T-helper 1 cell (primary cell): ENCODE measurements around the gene RASGRF2.

Experiments used
- DNase-seq, 5 donors: peaks; one replicate each; pipeline ENCODE4 v3.0.0-alpha.2; 2012 to 2020

Gene RASGRF2

GRCh38 chr5:81145329-81145935 is 185.3 kb downstream of the RASGRF2 start:
- DNase-seq: no peak

GRCh38 chr5:81146031-81146430 is 185.9 kb downstream of the RASGRF2 start:
- DNase-seq: no peak

- DNase-seq: no peak
These were observed 187.1 kb downstream of the RASGRF2 start for GRCh38 chr5:81147011-81147885.

DNA sequence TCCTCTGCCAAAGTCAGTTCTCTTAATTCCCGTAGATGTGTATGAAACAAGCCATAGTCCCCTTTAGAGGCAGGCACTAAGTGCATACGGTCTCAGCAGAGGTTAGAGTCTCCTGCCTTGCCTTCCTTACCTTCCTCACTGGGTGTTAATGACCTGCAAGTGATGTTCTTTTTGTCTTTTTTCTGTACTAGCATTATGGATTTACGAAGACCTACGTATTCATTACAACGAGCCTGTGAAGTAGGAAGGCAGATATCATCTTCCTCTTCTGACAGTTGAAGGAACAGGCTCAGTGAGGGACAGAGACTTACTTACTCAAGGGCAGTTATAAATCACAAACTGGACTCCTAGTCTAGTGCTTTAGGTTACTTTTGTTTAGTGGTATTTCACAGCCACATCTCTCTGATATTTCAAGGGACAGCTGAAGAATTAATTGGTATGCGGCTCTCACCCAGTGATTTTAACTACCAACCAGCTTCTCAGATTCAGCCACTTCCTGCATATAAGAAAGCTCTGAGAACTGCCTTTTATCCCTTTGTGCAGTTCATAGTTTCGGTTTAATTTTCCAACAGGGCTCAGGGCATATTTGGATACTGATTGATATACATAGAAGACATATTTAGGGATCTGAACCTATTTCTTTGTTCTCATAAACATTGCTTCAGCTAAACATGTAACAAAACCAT is 187.9 kb downstream of the RASGRF2 start:
- DNase-seq: peak in 1 of 5 donors; percentile 25

DNA sequence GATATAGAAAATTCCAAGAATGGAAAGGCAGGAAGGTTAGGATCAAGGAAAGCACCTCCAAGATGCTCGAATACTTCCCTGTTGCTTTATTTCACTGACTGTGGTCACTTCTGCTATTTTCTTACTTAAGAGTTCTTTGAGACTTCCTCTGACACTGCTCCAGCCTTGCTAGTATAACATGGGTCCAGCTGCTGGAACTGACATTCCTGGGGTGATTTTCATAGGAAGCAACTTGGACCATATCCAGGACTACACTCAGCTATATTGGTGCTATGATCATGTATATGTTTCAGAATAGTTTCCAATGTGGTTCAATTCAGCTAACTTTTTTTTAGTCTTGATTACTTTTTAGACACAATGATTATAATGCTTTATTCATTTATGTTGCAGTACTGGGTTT is 191.4 kb downstream of the RASGRF2 start:
- no peak for DNase-seq

DNA sequence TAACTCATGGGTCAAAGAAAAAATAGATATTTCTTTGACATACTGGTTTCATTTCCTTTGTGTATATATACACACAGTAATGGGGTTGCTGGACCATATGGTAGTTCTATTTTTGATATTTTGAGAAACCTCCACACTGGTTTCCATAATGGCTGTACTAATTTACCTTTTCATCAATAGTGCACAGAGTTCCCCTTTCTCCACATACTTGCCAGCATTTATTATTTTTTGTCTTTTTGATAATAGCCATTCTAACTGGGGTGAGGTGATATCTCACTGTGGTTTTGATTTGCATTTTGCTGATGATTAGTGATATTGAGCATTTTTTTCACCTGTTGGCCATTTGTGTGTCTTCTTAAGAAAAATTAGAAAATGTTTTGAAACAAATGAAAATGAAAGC is 194.6 kb downstream of the RASGRF2 start:
- DNase-seq: no peak

- no peak for DNase-seq
These were observed 196.6 kb downstream of the RASGRF2 start for GRCh38 chr5:81156732-81157131.

DNA sequence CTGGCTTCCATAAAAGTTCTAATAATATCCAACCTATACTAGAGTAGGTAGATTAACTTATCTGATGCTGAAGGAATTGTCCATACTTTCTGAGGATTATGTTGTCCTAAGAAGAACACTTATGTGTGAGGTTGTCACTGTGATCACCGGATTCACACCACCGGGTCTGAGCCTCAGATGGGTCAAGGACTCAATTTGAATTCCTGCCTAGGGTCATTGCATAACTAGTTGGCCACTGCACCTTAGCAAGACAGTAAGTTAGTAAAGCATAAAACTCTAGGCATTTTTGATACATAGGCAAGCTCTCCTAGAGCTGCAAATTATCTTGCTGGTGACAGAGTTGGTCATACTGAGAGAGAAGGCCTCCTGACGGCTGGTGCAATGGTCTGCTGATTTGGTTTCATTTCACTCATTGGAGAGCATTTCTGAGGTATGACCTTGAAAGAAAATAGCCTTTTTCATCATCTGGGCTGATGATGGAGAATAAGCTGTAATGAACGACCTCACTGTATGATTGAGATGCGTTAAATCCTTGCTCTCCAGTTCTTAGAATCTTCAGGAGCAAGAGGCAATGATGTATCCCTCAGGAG is 200.9 kb downstream of the RASGRF2 start:
- DNase-seq: no peak

GRCh38 chr5:81162501-81162900 is 202.3 kb downstream of the RASGRF2 start:
- DNase-seq: no peak

DNA sequence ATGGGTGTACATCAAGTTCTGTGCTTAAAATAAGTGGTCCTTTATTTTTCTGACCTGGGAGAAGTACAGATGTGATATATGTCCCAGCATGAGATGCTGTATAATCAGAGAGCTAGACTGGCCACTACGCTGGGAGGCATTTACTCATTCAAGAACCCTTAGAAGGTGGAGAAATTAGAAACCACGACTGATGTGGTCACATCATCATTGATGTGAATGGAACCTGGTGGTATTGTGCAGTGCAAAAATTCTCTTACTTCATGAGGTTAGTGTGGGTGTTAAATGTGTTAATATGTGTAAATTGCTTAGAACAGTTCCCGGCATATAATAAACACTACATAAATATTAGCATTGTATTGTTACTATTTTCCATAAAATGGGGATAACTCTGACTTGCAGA is 203.5 kb downstream of the RASGRF2 start:
- DNase-seq: no peak

DNA sequence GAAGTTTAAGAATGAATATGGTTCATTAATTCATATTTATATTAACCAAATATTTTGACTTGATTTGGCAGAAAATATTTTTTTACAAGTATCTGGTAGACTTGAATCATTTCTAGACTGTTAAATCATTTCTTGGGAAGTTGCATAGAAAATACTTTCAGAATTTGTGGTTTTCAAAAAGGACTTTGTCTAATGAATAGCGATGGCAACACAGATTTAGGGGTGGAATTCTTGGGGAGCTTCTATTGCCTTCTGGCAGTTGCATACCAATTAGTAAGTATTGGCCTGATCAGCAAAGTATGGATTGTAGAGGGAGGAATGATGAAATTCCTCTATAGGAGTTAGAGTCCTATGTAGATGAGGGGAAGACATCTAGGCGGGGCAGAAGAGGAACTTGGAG is 204.3 kb downstream of the RASGRF2 start:
- no peak for DNase-seq

- no peak for DNase-seq
These were observed 204.8 kb downstream of the RASGRF2 start for GRCh38 chr5:81164936-81165335.

DNA sequence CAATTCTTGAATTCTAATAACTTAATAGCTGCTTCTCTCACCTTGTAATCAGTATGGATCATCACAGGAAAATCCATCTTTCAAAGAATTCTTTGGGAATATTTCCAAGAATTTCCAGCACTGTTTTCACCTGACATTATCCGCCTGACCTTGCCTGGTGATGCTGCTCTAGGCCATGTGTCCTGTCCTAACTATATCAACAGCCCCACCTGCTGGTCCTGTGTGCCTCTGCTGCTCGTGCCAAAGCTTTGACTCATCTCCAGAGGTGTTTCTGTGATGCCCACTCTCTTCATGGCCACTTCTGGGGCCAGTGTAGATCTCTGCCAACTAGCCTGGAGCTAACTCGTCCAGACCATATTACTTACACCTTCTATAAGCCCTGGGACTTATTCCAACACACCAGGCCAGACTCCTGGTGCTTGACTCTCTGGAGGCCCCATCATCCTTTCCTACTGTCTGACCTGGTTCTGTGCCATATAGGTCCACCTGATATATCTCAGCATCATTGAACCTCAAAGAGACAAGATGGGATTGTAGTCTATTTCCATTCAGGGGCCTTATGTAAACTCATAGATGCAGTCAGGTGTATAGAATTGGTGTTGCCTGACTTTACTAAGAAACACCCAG is 205.4 kb downstream of the RASGRF2 start:
- DNase-seq: peak; percentile 9 to 57 (median 23)

DNA sequence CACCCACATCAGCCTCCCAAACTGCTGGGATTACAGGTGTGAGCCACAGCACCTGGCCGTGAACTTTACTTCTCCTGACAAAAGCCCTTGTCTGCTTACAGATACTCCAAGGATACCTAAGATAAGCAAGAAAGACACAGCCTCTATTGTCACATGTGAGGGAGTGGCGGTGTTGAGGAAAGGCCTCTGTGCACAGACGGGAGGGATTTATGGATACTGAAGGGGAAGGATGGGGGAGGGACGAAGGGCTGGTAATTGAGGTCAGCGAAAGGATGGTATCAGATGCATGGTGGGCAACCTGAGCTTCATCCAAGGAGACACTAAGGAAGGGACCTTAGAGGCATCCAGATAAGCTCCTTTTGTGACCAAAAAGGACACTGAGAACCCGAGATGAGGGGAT is 206.3 kb downstream of the RASGRF2 start:
- no peak for DNase-seq

GRCh38 chr5:81167078-81167477 is 206.9 kb downstream of the RASGRF2 start:
- no peak for DNase-seq

DNA sequence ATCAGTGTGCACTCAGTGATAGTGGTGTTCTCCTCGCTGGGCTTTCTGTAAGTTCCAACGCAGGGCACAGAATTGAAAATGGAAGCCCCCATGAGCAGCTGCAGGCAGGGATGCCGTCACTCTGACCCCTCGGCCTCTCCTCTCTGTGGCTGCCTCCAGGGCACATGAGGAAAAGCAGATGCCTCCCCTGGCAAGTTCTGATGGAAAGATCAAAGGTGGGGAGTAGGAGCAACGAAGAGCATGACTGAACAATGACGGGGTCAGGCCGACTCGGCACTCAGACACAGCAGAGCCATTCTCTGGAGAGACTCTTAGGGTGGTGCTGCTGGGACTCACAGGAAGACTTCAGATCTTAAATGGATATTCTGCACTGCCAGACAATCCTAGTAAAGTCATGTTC is 207.4 kb downstream of the RASGRF2 start:
- no peak for DNase-seq

DNA sequence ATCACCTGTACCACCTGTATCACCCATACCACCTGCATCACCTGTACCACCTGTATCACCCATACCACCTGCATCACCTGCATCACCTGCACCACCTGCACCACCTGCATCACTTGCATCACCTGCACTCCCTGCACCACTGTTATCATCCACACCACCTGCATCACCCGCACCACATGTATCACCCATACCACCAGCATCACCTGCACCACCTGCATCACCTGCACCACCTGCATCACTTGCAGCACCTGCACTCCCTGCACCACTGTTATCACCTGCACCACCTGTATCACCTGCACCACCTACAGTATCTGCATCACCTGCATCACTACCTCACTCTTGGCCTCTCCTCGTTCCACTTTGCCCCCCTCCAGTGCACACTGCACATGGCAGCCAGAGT is 209.8 kb downstream of the RASGRF2 start:
- no peak for DNase-seq

- no peak for DNase-seq
These were observed 211.6 kb downstream of the RASGRF2 start for GRCh38 chr5:81171769-81172168.

DNA sequence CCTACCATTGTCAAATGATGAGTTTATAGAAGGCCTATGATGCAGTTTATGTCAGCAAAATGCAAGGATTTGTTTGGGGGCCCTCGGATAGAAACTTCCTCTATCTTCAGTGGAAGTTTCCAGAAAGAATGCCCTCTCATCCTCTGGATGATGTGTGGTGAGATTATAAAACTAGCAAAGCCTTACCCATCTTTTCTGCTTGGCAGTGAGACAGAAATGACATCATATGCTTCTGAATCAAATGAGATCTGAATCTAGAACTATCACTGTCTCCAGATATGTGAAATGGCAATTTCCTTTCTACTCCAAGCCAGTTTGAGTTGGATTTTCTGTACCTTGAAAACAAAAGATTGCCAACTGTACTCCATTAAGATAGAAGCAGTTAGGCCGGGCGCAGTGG is 212.5 kb downstream of the RASGRF2 start:
- no peak for DNase-seq

DNA sequence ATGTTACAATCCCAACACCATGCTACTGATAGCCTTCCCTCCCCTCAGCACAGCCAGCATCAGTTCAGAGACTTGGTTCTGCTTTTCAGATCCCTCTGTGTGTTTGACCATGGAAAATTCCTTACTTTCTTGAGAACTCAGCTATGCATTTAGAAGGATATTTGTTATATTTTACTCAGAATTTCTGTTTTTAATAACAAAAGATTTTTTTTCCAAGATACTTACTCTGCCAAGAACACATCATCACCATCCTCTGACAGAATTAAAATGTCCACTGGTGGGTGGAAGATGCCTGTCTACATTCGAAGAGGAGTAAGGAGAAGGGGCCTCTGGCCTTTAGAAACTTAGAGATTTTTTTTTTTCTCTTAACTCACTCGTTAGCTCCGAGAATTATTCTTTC is 216.9 kb downstream of the RASGRF2 start:
- no peak for DNase-seq

GRCh38 chr5:81179959-81180358 is 219.8 kb downstream of the RASGRF2 start:
- no peak for DNase-seq

DNA sequence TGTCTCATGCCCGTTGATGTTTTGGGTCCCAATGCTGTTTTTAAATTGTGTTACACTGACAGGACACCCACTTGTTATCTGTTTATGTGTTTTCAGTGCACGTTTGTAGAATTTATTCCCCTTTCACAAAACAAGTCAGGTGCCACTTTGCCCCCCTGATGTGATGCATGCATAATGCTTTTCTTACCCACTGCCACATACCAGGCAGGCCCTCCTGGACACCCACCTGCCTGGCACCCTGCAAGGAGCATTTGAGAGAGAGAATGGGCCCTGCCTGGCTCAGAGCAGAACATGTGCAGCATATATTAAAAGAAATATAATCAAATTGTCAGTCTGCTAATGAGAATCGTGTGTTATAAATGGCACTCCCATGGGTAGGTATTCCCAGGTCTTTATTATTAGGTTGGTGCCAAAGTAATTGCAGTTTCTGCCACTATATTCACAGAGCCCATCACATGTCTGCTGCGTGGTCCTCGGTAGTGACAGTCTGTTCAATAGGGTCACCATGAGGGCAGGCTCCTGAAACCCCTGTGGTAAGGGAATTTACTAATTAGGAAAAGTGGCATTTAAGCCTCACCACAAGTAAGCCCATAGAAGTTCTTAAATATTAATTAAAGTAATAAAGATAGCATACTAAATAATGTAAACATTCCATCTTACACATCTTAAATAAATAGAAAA is 220.8 kb downstream of the RASGRF2 start:
- no peak for DNase-seq
